IMR-90 (cell line): ENCODE data around the gene MCCD1. TPM values are rescaled to one million over a fixed set of nuclear protein-coding genes. Genes with fewer than 3 reads are reported as not detected.

Experiments used
- ATAC-seq: fragments of 200-7000 bp; cut with Tn5 transposase; 2 replicates; pipeline ENCODE4 v1.9.1; 2020; ENCODE audit warnings: low read depth, mild to moderate bottlenecking, moderate library complexity
- BruUV-seq: library from RNA; stranded (reverse); fragments of 400-500 nt; replicated peaks from 2 replicates; lab custom pipeline; 2021; lab: Mats Ljungman, UMichigan
- CTCF ChIA-PET: fragments of 300-600 bp; formaldehyde crosslinking; extraction: SDS; loops from one replicate; lab custom pipeline; 2021; ENCODE audit warnings: antibody characterized with exemption; lab: Yijun Ruan, JAX
- POLR2A ChIA-PET: fragments of 300-600 bp; sonication (Branson Sonifier 250); formaldehyde crosslinking; loops from one replicate; lab custom pipeline; 2022; ENCODE audit warnings: antibody characterized with exemption; ENCODE audit not compliant: unreplicated experiment; lab: Charles Lee
- DNase-seq: peaks from one replicate; pipeline ENCODE4 v3.0.0; 2013
- H2AFZ ChIP-seq: replicated peaks from 2 replicates; pipeline ENCODE3; 2013; ENCODE audit warnings: low read length, mild to moderate bottlenecking; ENCODE audit not compliant: poor library complexity
- H2AK5ac ChIP-seq: 2 replicates; pipeline ENCODE4 v1.6.1; 2013; ENCODE audit warnings: low read depth, low read length, inconsistent platforms
- H2AK9ac ChIP-seq: replicated peaks from 2 replicates; pipeline ENCODE3; 2013; ENCODE audit warnings: mild to moderate bottlenecking, low read depth, low read length, moderate library complexity; ENCODE audit not compliant: poor library complexity
- H2BK120ac ChIP-seq: 2 replicates; pipeline ENCODE4 v1.6.1; 2013; ENCODE audit warnings: low read depth, low read length, inconsistent platforms
- H2BK15ac ChIP-seq: 3 replicates; pipeline ENCODE4 v1.6.1; 2013; ENCODE audit warnings: low read depth, low read length, inconsistent platforms
- H2BK20ac ChIP-seq: 2 replicates; pipeline ENCODE4 v1.6.1; 2013; ENCODE audit warnings: low read depth, mild to moderate bottlenecking, inconsistent platforms, low read length, moderate library complexity
- H2BK5ac ChIP-seq: 2 replicates; pipeline ENCODE4 v1.6.1; 2013; ENCODE audit warnings: mild to moderate bottlenecking, low read depth, low read length, inconsistent platforms; ENCODE audit not compliant: poor library complexity, severe bottlenecking
- H3K14ac ChIP-seq: replicated peaks from 2 replicates; pipeline ENCODE4 v1.6.1; 2013; ENCODE audit warnings: low read depth, low read length, inconsistent platforms
- H3K18ac ChIP-seq: 2 replicates; pipeline ENCODE4 v1.6.1; 2013; ENCODE audit warnings: low read depth, low read length, control low read depth
- H3K23ac ChIP-seq: 2 replicates; pipeline ENCODE4 v1.6.1; 2013; ENCODE audit warnings: low read depth, low read length, inconsistent platforms
- H3K27ac ChIP-seq: 2 replicates; pipeline ENCODE4 v1.5.1; 2013; ENCODE audit warnings: mild to moderate bottlenecking, control low read depth, low read length; ENCODE audit not compliant: insufficient read depth
- H3K27me3 ChIP-seq: 2 replicates; pipeline ENCODE4 v1.6.1; 2013; ENCODE audit warnings: low read length; ENCODE audit not compliant: control insufficient read depth, insufficient read depth
- H3K36me3 ChIP-seq: 2 replicates; pipeline ENCODE4 v1.6.1; 2013; ENCODE audit warnings: low read length, mixed read lengths; ENCODE audit not compliant: control insufficient read depth, insufficient read depth
- H3K4ac ChIP-seq: 2 replicates; pipeline ENCODE4 v1.6.1; 2013; ENCODE audit warnings: low read depth, low read length, inconsistent platforms
- H3K4me1 ChIP-seq: 2 replicates; pipeline ENCODE4 v1.6.1; 2013; ENCODE audit warnings: low read length, mixed read lengths; ENCODE audit not compliant: control insufficient read depth, insufficient read depth
- H3K4me2 ChIP-seq: 2 replicates; pipeline ENCODE4 v1.6.1; 2013; ENCODE audit warnings: low read depth, mild to moderate bottlenecking, control low read depth, low read length, moderate library complexity
- H3K4me3 ChIP-seq: 2 replicates; pipeline ENCODE4 v1.5.1; 2013; ENCODE audit warnings: low read depth, mild to moderate bottlenecking, control low read depth, low read length, moderate library complexity; ENCODE audit not compliant: insufficient read depth
- H3K56ac ChIP-seq: 2 replicates; pipeline ENCODE4 v1.6.1; 2013; ENCODE audit warnings: low read length, inconsistent platforms; ENCODE audit not compliant: insufficient read depth; ENCODE audit errors: extremely low read depth
- H3K79me1 ChIP-seq, 2 experiments: 2 replicates each; pipeline ENCODE4 v1.6.1; 2013; ENCODE audit warnings: low read length in 2 of 2, inconsistent platforms in 1 of 2, low read depth in 1 of 2
- H3K9ac ChIP-seq: 2 replicates; pipeline ENCODE4 v1.6.1; 2013; ENCODE audit warnings: low read depth, low read length, control low read depth
- H3K9me1 ChIP-seq: 2 replicates; pipeline ENCODE4 v1.6.1; 2013; ENCODE audit warnings: low read length, inconsistent platforms; ENCODE audit not compliant: insufficient read depth
- H3K9me3 ChIP-seq: 2 replicates; pipeline ENCODE4 v1.6.1; 2013; ENCODE audit warnings: low read length; ENCODE audit not compliant: control insufficient read depth, insufficient read depth
- H4K20me1 ChIP-seq: 2 replicates; pipeline ENCODE4 v1.6.1; 2013; ENCODE audit warnings: low read length, inconsistent platforms; ENCODE audit not compliant: insufficient read depth
- H4K5ac ChIP-seq: 2 replicates; pipeline ENCODE4 v1.6.1; 2013; ENCODE audit warnings: mild to moderate bottlenecking, low read depth, low read length, control low read depth
- H4K8ac ChIP-seq, 2 experiments: 2 replicates each; pipeline ENCODE4 v1.6.1; 2013; ENCODE audit warnings: low read depth in 2 of 2, low read length in 2 of 2, control low read depth in 1 of 2, inconsistent platforms in 1 of 2
- H4K91ac ChIP-seq: 2 replicates; pipeline ENCODE4 v1.6.1; 2013; ENCODE audit warnings: low read depth, low read length, inconsistent platforms; ENCODE audit not compliant: insufficient read depth
- BHLHE40 ChIP-seq: fragments of 150-350 bp; IDR thresholded peaks from 2 replicates; pipeline ENCODE4 v1.6.1; 2016; ENCODE audit warnings: mild to moderate bottlenecking, low read depth, low read length
- CEBPB ChIP-seq: IDR thresholded peaks from 2 replicates; pipeline ENCODE4 v1.6.1; 2012; ENCODE audit warnings: low read depth, low read length, improper control_type of control experiment
- CHD1 ChIP-seq: IDR thresholded peaks from 2 replicates; pipeline ENCODE4 v1.6.1; 2012; ENCODE audit warnings: low read depth, low read length, improper control_type of control experiment
- FOS ChIP-seq: fragments of 150-350 bp; IDR thresholded peaks from 2 replicates; pipeline ENCODE4 v1.6.1; 2016; ENCODE audit warnings: low read depth, low read length
- MAFK ChIP-seq: IDR thresholded peaks from 2 replicates; pipeline ENCODE4 v1.6.1; 2012; ENCODE audit warnings: low read depth, low read length, improper control_type of control experiment
- MAZ ChIP-seq: IDR thresholded peaks from 2 replicates; pipeline ENCODE4 v1.6.1; 2012; ENCODE audit warnings: low read depth, mild to moderate bottlenecking, low read length, improper control_type of control experiment, moderate library complexity, borderline replicate concordance
- MXI1 ChIP-seq: IDR thresholded peaks from 2 replicates; pipeline ENCODE4 v1.6.1; 2012; ENCODE audit warnings: low read depth, mild to moderate bottlenecking, low read length, moderate library complexity, borderline replicate concordance
- NFE2L2 ChIP-seq: fragments of 150-350 bp; IDR thresholded peaks from 2 replicates; pipeline ENCODE4 v1.6.1; 2016; ENCODE audit warnings: low read depth, mild to moderate bottlenecking, low read length
- POLR2A ChIP-seq: IDR thresholded peaks from 2 replicates; pipeline ENCODE4 v1.6.1; 2012; ENCODE audit warnings: mild to moderate bottlenecking, low read depth, low read length
- RCOR1 ChIP-seq: IDR thresholded peaks from 2 replicates; pipeline ENCODE4 v1.6.1; 2012; ENCODE audit warnings: mild to moderate bottlenecking, low read length, improper control_type of control experiment; ENCODE audit not compliant: insufficient replicate concordance
- RFX5 ChIP-seq: IDR thresholded peaks from 2 replicates; pipeline ENCODE4 v1.8.0; 2012; ENCODE audit warnings: low read depth, mild to moderate bottlenecking, low read length, moderate library complexity
- SMC3 ChIP-seq: fragments of 150-350 bp; IDR thresholded peaks from 2 replicates; pipeline ENCODE4 v1.6.1; 2016; ENCODE audit warnings: low read depth, mild to moderate bottlenecking, antibody characterized with exemption, low read length, moderate library complexity
- USF2 ChIP-seq: fragments of 150-350 bp; IDR thresholded peaks from 2 replicates; pipeline ENCODE4 v1.6.1; 2017; ENCODE audit warnings: mild to moderate bottlenecking, antibody characterized with exemption, low read length, low read depth
- WGBS, 2 experiments: methylation state at CpG; one replicate each; pipeline versions ENCODE4 v1.1.5 to v1.1.7; 2013; ENCODE audit warnings: missing lambda C conversion rate in 2 of 2; ENCODE audit not compliant: insufficient read length in 1 of 2; ENCODE audit errors: extremely low coverage in 2 of 2; 5-methylcytosine and 5-hydroxymethylcytosine counted together
- dilution Hi-C: fragments of 300-500 bp; cut with HindIII; formaldehyde crosslinking; loops from one replicate; pipeline ENCODE4 v1.14.3; 2018; ENCODE audit warnings: low sequenced_read_pairs; ENCODE audit not compliant: unreplicated experiment
- in situ Hi-C: fragments of 300-500 bp; cut with MboI; formaldehyde crosslinking; loops from 3 replicates; pipeline ENCODE4 v1.14.3; 2019; ENCODE audit warnings: low sequenced_read_pairs, inconsistent platforms, mixed read lengths
- intact Hi-C: fragments of 100-400 bp; cut with micrococcal nuclease; formaldehyde crosslinking; loops from 2 replicates; pipeline ENCODE4 v1.10.0; 2022
- polyA plus RNA-seq, 3 experiments: library from polyadenylated mRNA; depleted of rRNA; stranded (reverse); fragments of >200 nt; gene quantifications; 2 replicates each; pipeline ENCODE4 v1.2.3, GENCODE V29; 2012; ENCODE audit warnings: low replicate concordance in 1 of 3
- total RNA-seq: library from RNA; depleted of rRNA; stranded (reverse); fragments of >200 nt; gene quantifications from 2 replicates; pipeline ENCODE4 v1.2.3, GENCODE V29; 2012

Gene MCCD1
- total and polyA plus RNA-seq, 2 of the 4 experiments (the other 2 are of a cell fraction) = not detected

GRCh38 chr6:31577579-31577966 lies 48.8 kb downstream of the MCCD1 start:
- no peak overlapping the region for H2BK5ac ChIP-seq
- no peak overlapping the region for H2AK9ac ChIP-seq
- WGBS, 2 experiments = no CpG with 5 or more reads among the region's 3 CpGs
- TF ChIP-seq CHD1 (no peak), MXI1 (no peak), MAFK (no peak), MAZ (no peak), USF2 (no peak), CEBPB (no peak), NFE2L2 (no peak), RCOR1 (no peak), RFX5 (no peak), SMC3 (no peak), BHLHE40 (no peak), FOS (no peak), POLR2A (no peak)
- no peak overlapping the region for H2BK120ac ChIP-seq
- no peak overlapping the region for H3K27ac ChIP-seq
- no peaks in the 10 kb centered on the region for H3K36me3 ChIP-seq
- in situ Hi-C loops (no loop called here), intact Hi-C loops (no loop called here), dilution Hi-C loops (no loop called here)
- no peak overlapping the region for H2AK5ac ChIP-seq
- BruUV-seq = no TSS peak
- H3K56ac ChIP-seq = no peak overlapping the region
- H3K9ac ChIP-seq = no peak overlapping the region
- H2BK15ac ChIP-seq = no peak overlapping the region
- peaks cover 4% of the 10 kb centered on the region; the same call in 1 of the 2 replicates for H3K4me1 ChIP-seq
- no peak overlapping the region for H3K4ac ChIP-seq
- H4K5ac ChIP-seq = no peak overlapping the region
- H3K4me2 ChIP-seq = no peak overlapping the region
- DNase-seq (no peak), ATAC-seq (no peak)
- H2AFZ ChIP-seq = no peak overlapping the region
- H3K9me3 ChIP-seq = no peaks in the 10 kb centered on the region
- no peak overlapping the region for H3K4me3 ChIP-seq
- no peak overlapping the region for H3K23ac ChIP-seq
- H4K20me1 ChIP-seq = no peaks in the 10 kb centered on the region
- H3K27me3 ChIP-seq = peaks cover 25% of the 10 kb centered on the region
- H3K18ac ChIP-seq = no peak overlapping the region
- H2BK20ac ChIP-seq = no peak overlapping the region
- no peaks in the 10 kb centered on the region; the same call in 1 of the 2 replicates for H3K9me1 ChIP-seq
- H4K8ac ChIP-seq = no peak overlapping the region
- no peak overlapping the region for H3K14ac ChIP-seq
- no peak overlapping the region for H4K91ac ChIP-seq
- ChIA-PET POLR2A (no interaction called here), CTCF (interaction anchor here (1.1 to 1.2 kb wide), 2 partner anchors 26 to 31 kb away, joined by 3 read pairs; partner anchors contain the start of gene ATP6V1G2)
- H3K79me1 ChIP-seq = no peaks in the 10 kb centered on the region
